ENCODE data around the gene TINAG. TPM values are rescaled to one million over a fixed set of nuclear protein-coding genes. Genes with fewer than 3 reads are reported as not detected.

TINAG gene
- total and polyA plus RNA-seq, 2 experiments from 2014 or later = not detected

- TF ChIP-seq EZH2phosphoT487 (IDR thresholded peaks at IDR 0.05; ENCODE audit: insufficient read depth, low read depth) = no peak
- TF ChIP-seq EZH2 (IDR thresholded peaks at IDR 0.05; ENCODE audit: insufficient read depth, poor library complexity, severe bottlenecking) = no peak
- in situ Hi-C loops (cut with MboI) = no loop called here
- no peaks in the 10 kb centered on the region for H3K36me3 ChIP-seq (ENCODE audit: low read depth)
- H3K9ac ChIP-seq = no peak overlapping the region
- 97 to 100% methylated on average over 4 of the region's 4 CpGs for WGBS, 2 experiments (ENCODE audit: low coverage in 1 of 2, low lambda C conversion rate in 2 of 2, missing lambda C conversion rate in 2 of 2)
- no peaks in the 10 kb centered on the region for H3K79me2 ChIP-seq (ENCODE audit: insufficient read depth)
- H3K4me2 ChIP-seq (ENCODE audit: unreplicated experiment) = no peak overlapping the region
- H3K9me3 ChIP-seq (ENCODE audit: low read depth) = no peaks in the 10 kb centered on the region
- peaks cover 6% of the 10 kb centered on the region for H3K4me1 ChIP-seq (ENCODE audit: insufficient read depth)
- no peak overlapping the region for H3K27ac ChIP-seq
- H3K9me2 ChIP-seq (ENCODE audit: insufficient read depth) = no peaks in the 10 kb centered on the region
- H3K4me3 ChIP-seq = no peak overlapping the region
- no peaks in the 10 kb centered on the region for H4K20me1 ChIP-seq (ENCODE audit: insufficient read depth)
- DNase-seq = no peak
- H3K27me3 ChIP-seq (replicated peaks; ENCODE audit: insufficient read depth) = no peaks in the 10 kb centered on the region
- H2AFZ ChIP-seq = no peak overlapping the region
- no peaks in the 10 kb centered on the region for H3F3A ChIP-seq (ENCODE audit: insufficient read depth)
Measured at GRCh38 chr6:54264581-54265272, 43.5 kb upstream of the TINAG start.

- H3K36me3 ChIP-seq (ENCODE audit: low read depth) = no peaks in the 10 kb centered on the region
- no peak overlapping the region for H3K9ac ChIP-seq
- no peak for DNase-seq
- in situ Hi-C loops (cut with MboI) = no loop called here
- H3K4me3 ChIP-seq = no peak overlapping the region
- no peaks in the 10 kb centered on the region for H3K27me3 ChIP-seq (replicated peaks; ENCODE audit: insufficient read depth)
- H3F3A ChIP-seq (ENCODE audit: insufficient read depth) = no peaks in the 10 kb centered on the region
- H3K4me2 ChIP-seq (ENCODE audit: unreplicated experiment) = no peak overlapping the region
- no peaks in the 10 kb centered on the region for H3K9me3 ChIP-seq (ENCODE audit: low read depth)
- H4K20me1 ChIP-seq (ENCODE audit: insufficient read depth) = no peaks in the 10 kb centered on the region
- H3K79me2 ChIP-seq (ENCODE audit: insufficient read depth) = no peaks in the 10 kb centered on the region
- H3K4me1 ChIP-seq (ENCODE audit: insufficient read depth) = no peaks in the 10 kb centered on the region
- H3K27ac ChIP-seq = no peak overlapping the region
- TF ChIP-seq EZH2 (IDR thresholded peaks at IDR 0.05; ENCODE audit: insufficient read depth, poor library complexity, severe bottlenecking) (no peak), EZH2phosphoT487 (IDR thresholded peaks at IDR 0.05; ENCODE audit: insufficient read depth, low read depth) (no peak)
- 80 to 86% methylated on average over 5 of the region's 5 CpGs for WGBS, 2 experiments (ENCODE audit: low coverage in 1 of 2, low lambda C conversion rate in 2 of 2, missing lambda C conversion rate in 2 of 2)
- H3K9me2 ChIP-seq (ENCODE audit: insufficient read depth) = no peaks in the 10 kb centered on the region
- H2AFZ ChIP-seq = no peak overlapping the region
Measured at GRCh38 chr6:54266400-54266923, 41.8 kb upstream of the TINAG start.

DNA sequence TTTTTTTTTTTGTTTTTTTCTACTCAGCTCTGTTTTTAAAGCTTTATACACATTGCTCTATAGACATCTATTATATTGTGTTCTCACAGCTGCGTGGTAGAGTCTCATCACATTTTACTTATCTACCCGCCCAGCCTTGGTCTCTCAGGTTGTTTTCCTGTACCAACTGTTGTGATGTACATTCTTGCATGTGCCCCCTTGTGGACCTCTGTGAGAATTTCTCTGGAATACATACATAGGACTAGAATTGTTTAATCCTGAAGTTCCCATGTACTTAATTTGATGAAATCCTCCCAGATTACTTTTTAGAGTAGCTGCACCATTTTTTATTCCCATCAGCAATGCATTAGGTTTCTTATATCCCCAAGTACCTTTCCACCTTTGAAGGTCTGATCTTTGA is 40.4 kb upstream of the TINAG start:
- DNase-seq = peak; percentile 62
- Histone ChIP-seq H3K4me3 (no peak overlapping the region), H3K9me2 (ENCODE audit: insufficient read depth) (no peaks in the 10 kb centered on the region), H3K9me3 (ENCODE audit: low read depth) (no peaks in the 10 kb centered on the region), H3K36me3 (ENCODE audit: low read depth) (no peaks in the 10 kb centered on the region), H3K9ac (no peak overlapping the region), H3K27ac (no peak overlapping the region), H4K20me1 (ENCODE audit: insufficient read depth) (no peaks in the 10 kb centered on the region), H3K4me2 (ENCODE audit: unreplicated experiment) (no peak overlapping the region), H3K79me2 (ENCODE audit: insufficient read depth) (no peaks in the 10 kb centered on the region), H3F3A (ENCODE audit: insufficient read depth) (no peaks in the 10 kb centered on the region), H3K27me3 (replicated peaks; ENCODE audit: insufficient read depth) (no peaks in the 10 kb centered on the region), H2AFZ (no peak overlapping the region), H3K4me1 (ENCODE audit: insufficient read depth) (no peaks in the 10 kb centered on the region)
- 88 to 94% methylated on average over 2 of the region's 2 CpGs for WGBS, 2 experiments (ENCODE audit: low coverage in 1 of 2, low lambda C conversion rate in 2 of 2, missing lambda C conversion rate in 2 of 2)
- in situ Hi-C loops (cut with MboI) = no loop called here
- no peak for TF ChIP-seq EZH2 (IDR thresholded peaks at IDR 0.05; ENCODE audit: insufficient read depth, poor library complexity, severe bottlenecking)
- no peak for TF ChIP-seq EZH2phosphoT487 (IDR thresholded peaks at IDR 0.05; ENCODE audit: insufficient read depth, low read depth)

DNA sequence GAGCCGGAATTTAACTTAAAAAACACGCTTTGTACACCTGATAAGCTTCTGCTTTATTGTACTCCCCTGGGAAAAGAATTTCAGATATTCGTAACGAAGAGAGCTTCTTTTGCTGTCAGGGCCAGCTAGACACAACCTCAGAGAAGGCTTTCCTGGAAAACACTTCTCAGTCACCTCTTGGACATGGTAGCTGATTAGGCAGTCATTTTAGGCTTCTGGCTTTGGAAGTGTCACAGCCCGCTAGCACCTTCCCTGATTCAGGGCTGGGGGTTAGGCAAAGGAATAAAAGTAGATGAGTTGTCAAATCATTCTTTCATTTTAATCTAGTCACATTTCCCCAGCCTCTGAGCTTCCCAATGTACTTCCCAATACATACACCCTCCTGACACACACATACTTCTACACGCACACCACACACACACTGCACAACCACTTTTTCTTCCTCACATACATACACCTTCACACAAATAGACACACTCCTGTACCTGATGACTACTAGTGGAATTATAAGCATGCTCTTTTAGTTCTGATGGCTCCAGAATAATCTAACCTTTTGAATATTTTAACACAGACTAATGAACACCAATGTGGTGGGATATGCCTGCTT is 34.9 kb upstream of the TINAG start:
- no peaks in the 10 kb centered on the region for H3K36me3 ChIP-seq (ENCODE audit: low read depth)
- H3K9me2 ChIP-seq (ENCODE audit: insufficient read depth) = no peaks in the 10 kb centered on the region
- H3F3A ChIP-seq (ENCODE audit: insufficient read depth) = no peaks in the 10 kb centered on the region
- no peak overlapping the region for H3K4me3 ChIP-seq
- no peak overlapping the region for H3K27ac ChIP-seq
- WGBS, 2 experiments (ENCODE audit: low coverage in 1 of 2, low lambda C conversion rate in 2 of 2, missing lambda C conversion rate in 2 of 2) = 96 to 98% methylated on average over 6 of the region's 6 CpGs
- H3K4me1 ChIP-seq (ENCODE audit: insufficient read depth) = no peaks in the 10 kb centered on the region
- TF ChIP-seq EZH2phosphoT487 (IDR thresholded peaks at IDR 0.05; ENCODE audit: insufficient read depth, low read depth) (no peak), EZH2 (IDR thresholded peaks at IDR 0.05; ENCODE audit: insufficient read depth, poor library complexity, severe bottlenecking) (no peak)
- H3K4me2 ChIP-seq (ENCODE audit: unreplicated experiment) = no peak overlapping the region
- no peaks in the 10 kb centered on the region for H3K9me3 ChIP-seq (ENCODE audit: low read depth)
- in situ Hi-C loops (cut with MboI) = no loop called here
- H3K27me3 ChIP-seq (replicated peaks; ENCODE audit: insufficient read depth) = no peaks in the 10 kb centered on the region
- H2AFZ ChIP-seq = no peak overlapping the region
- no peak overlapping the region for H3K9ac ChIP-seq
- no peaks in the 10 kb centered on the region for H4K20me1 ChIP-seq (ENCODE audit: insufficient read depth)
- no peak for DNase-seq
- no peaks in the 10 kb centered on the region for H3K79me2 ChIP-seq (ENCODE audit: insufficient read depth)
